Stomach (tissue), 4 donors: ENCODE measurements around the gene DMXL1.

Source experiments
- CTCF ChIP-seq, 7 experiments: fragments of 450-650 bp in 4 of 7; fragments of 200-600 bp in 3 of 7; sonication (generic) in 3 of 7; IDR thresholded peaks; one replicate each; pipeline ENCODE4 v1.5.1; 2016 to 2019; ENCODE audit warnings: antibody characterized with exemption in 7 of 7, control low read depth in 2 of 7, mild to moderate bottlenecking in 1 of 7
- EP300 ChIP-seq: sonication (generic); formaldehyde crosslinking; IDR thresholded peaks from one replicate; pipeline ENCODE4 v1.6.1; 2017; ENCODE audit warnings: antibody characterized with exemption
- POLR2A ChIP-seq, 4 donors: fragments of 450-650 bp; IDR thresholded peaks; one replicate each; pipeline ENCODE4 v1.6.1; 2016; ENCODE audit warnings: antibody characterized with exemption in 4 of 4, control low read depth in 2 of 4, mild to moderate bottlenecking in 1 of 4, moderate library complexity in 1 of 4
- POLR2AphosphoS5 ChIP-seq, 3 donors: sonication (generic); formaldehyde crosslinking; IDR thresholded peaks; one replicate each; pipeline ENCODE4 v1.6.1; 2016; ENCODE audit warnings: antibody characterized with exemption in 3 of 3

GRCh38 chr5:119176785-119177184, 105.9 kb downstream of the DMXL1 start:
- TF ChIP-seq EP300 (no peak), CTCF (IDR thresholded peaks at IDR 0.05) (no peak), POLR2A (IDR thresholded peaks at IDR 0.05) (no peak), POLR2AphosphoS5 (IDR thresholded peaks at IDR 0.05) (no peak)
